ENCODE data around the gene ARHGAP9.

DNA sequence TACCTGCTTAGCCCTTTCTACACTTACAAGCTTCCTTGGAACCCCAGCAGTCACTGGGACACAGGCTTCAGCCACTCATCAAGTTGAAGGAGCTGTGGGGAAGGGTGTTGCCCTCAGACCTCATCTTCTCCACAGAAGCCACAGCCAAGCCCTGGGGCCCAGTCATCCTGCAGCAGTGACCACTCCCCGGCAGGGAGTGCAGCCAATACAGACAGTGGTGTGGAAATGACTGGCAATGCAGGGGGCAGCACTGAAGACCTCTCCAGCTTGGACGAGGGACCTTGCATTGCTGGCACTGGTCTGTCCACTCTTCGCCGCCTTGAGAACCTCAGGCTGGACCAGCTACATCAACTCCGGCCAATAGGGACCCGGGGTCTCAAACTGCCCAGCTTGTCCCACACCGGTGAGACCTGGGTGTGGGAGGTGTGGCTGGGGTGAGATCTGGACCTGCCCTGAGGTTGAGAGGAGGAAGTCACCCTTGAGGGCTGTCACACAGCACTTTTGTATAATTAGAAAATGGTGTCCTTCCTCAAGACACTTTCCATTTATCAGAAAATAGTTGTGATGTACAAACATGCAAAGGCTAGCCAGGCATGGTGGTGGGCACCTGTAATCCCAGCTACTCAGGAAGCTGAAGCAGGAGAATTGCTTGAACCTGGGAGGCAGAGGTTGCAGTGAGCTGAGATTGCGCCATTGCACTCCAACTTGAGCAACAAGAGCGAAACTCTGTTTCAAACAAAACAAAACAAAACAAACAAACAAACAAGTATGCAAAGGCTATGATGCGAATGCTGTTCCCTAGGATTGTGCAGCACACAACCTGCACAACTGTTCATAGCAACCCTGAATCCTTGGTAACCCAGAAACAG, 10.1 kb downstream of the ARHGAP9 start:
- TF ChIP-seq, protein P1, sequence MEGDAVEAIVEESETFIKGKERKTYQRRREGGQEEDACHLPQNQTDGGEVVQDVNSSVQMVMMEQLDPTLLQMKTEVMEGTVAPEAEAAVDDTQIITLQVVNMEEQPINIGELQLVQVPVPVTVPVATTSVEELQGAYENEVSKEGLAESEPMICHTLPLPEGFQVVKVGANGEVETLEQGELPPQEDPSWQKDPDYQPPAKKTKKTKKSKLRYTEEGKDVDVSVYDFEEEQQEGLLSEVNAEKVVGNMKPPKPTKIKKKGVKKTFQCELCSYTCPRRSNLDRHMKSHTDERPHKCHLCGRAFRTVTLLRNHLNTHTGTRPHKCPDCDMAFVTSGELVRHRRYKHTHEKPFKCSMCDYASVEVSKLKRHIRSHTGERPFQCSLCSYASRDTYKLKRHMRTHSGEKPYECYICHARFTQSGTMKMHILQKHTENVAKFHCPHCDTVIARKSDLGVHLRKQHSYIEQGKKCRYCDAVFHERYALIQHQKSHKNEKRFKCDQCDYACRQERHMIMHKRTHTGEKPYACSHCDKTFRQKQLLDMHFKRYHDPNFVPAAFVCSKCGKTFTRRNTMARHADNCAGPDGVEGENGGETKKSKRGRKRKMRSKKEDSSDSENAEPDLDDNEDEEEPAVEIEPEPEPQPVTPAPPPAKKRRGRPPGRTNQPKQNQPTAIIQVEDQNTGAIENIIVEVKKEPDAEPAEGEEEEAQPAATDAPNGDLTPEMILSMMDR (IDR thresholded peaks at IDR 0.05), result no peak
- no peak for TF ChIP-seq POLR2A (IDR thresholded peaks at IDR 0.05)
